Subcutaneous adipose tissue (tissue), 4 donors: ENCODE data around the gene SMC3. TPM values are rescaled to one million over a fixed set of nuclear protein-coding genes. Genes with fewer than 3 reads are reported as not detected.

ENCODE experiments used
- CTCF ChIP-seq: fragments of 450-650 bp; IDR thresholded peaks from one replicate; pipeline ENCODE4 v1.5.1; 2016; ENCODE audit warnings: low read depth, mild to moderate bottlenecking, control low read depth, antibody characterized with exemption, moderate library complexity
- total RNA-seq, 4 donors: library from RNA; depleted of rRNA; stranded (reverse); fragments of >200 nt; gene quantifications; one replicate each; pipeline ENCODE4 v1.1.0, GENCODE V29; 2016

The SMC3 gene
- total RNA-seq, 4 donors from 2014 or later: 28.0 to 39.1 (median 31.1) TPM

GRCh38 chr10:110641256-110641655 is 73.8 kb downstream of the SMC3 start:
- no peak for TF ChIP-seq CTCF

GRCh38 chr10:110642204-110643034 is 74.9 kb downstream of the SMC3 start:
- TF ChIP-seq CTCF: no peak

GRCh38 chr10:110643035-110643652 is 75.6 kb downstream of the SMC3 start:
- TF ChIP-seq CTCF: no peak

GRCh38 chr10:110643653-110644597 is 76.4 kb downstream of the SMC3 start, which contains the start of gene RBM20:
Gene RBM20 (plus strand): TSS chr10:110644336. CDS start chr10:110644455, 119 bp downstream.
- no peak for TF ChIP-seq CTCF

GRCh38 chr10:110644598-110645462 is 77.3 kb downstream of the SMC3 start:
- no peak for TF ChIP-seq CTCF

- no peak for TF ChIP-seq CTCF
Observed at GRCh38 chr10:110646417-110647135, 79.1 kb downstream of the SMC3 start.
